Activated effector memory CD4-positive, alpha-beta T cell treated with anti-CD3 and anti-CD28 coated beads, Interleukin-2, amount 50 U/mL, for 16 hours (primary cell): ENCODE data around the gene SLC2A6.

Experiments used
- DNase-seq: peaks from one replicate; pipeline ENCODE4 v3.0.0-alpha.2; 2020

Gene SLC2A6

DNA sequence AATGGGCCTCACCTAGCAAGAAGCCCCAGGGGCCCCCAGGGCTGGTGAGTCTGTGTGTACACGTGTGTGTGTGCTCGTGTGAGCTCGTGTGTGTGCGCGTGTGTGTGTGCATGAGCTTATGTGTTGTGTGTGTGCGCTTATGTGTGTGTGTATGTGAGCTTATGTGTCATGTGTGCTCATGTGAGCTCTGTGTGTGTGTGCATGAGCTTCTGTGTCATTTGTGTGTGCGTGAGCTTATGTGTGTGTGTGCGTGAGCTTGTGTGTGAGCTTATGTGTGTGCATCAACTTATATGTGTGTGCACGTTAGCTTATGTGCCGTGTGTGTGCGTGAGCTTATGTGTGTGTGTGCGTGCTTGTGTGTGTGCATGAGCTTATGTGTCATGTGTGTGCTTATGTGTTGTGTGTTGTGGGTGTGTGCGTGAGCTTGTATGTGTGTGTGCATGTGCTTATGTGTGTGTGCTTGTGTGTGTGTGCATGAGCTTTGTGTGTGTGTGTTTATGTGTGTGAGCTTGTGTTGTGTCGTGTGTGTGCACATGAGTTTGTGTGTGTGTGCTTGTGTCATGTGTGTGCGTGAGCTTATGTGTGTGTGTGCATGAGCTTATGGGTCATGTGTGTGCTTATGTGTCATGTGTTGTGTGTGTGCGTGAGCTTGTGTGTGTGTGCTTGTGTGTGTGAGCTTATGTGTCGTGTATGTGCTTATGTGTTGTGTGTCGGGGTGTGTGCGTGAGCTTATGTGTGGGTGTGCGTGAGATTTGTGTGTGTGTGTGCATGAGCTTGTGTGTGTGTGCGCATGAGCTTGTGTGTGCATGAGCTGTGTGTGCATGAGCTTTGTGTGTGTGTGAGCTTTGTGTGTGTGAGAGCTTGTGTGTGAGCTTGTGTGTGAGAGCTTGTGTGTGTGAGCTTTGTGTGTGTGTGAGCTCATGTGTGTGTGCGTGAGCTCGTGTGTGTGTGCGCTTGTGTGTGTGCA lies 16.7 kb upstream of the SLC2A6 start:
- DNase-seq, result no peak

- DNase-seq, result no peak
These were observed 15.9 kb upstream of the SLC2A6 start for GRCh38 chr9:133494636-133495326.

DNA sequence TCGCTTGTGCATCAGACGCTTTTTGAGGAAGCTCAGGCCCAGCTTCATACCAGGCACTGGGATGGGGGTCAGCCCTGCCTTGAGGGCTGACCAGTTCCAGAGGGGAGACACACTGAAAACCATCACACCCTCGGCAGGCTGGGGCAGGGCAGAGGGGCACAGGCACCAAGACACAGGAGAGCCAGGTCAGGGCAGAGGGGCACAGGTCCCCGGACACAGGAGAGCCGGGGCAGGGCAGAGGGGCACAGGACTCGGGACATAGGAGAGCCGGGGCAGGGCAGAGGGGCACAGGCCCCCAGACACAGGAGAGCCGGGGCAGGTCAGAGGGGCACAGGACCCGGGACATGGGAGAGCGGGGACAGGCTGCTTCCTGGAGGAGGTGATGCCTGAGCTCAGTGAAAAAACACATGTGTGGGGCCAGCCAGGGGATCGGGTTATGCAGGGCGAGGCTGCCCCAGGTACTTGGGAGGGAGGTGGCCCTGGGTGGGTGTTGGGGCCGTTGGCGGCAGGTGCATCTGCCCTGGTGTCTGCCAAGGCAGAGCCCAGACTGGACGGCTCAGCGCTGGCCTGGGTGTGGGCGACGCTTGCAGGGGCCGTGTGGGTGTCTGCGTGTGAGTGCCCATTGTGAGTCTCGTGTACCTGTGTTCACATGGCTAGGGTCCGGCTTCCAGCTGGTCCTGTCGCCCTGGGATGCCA lies 15.1 kb upstream of the SLC2A6 start:
- DNase-seq, result no peak

DNA sequence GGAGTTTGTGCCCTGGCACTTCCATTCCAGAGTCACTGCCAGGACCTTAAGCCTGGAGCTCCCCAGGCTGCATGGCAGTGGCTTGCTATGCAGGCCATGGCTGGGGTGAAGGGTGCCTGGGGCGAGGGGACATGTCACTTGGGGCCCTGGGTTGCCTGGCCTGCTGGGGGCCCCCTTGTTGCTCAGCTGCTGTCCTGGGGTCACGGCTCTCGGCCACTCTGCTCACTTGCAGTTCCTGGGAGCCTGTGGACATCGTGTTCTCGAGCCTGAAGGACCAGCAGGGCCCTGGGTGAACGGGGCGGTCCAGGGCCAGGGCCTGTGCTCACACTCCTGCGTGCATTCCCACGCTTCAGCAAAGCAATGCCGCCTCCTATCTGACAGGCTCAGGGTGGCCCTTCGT lies 14.5 kb upstream of the SLC2A6 start:
- no peak for DNase-seq

- DNase-seq, result no peak
These were observed 13.4 kb upstream of the SLC2A6 start for GRCh38 chr9:133492061-133493021.

DNA sequence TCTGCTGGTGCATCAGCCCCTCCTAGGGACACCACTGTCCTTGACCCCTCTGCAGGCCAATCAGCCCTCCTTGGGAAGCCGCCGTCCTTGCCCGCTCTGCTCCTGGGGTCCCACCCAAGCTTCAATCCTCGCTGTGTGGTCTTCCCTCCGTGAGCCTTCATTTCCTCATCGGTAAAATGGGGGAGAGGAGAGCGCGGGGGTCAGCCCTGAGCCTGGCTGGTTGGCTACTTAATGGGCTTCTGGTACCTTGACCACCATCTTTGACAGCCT lies 12.7 kb upstream of the SLC2A6 start:
- DNase-seq, result no peak

DNA sequence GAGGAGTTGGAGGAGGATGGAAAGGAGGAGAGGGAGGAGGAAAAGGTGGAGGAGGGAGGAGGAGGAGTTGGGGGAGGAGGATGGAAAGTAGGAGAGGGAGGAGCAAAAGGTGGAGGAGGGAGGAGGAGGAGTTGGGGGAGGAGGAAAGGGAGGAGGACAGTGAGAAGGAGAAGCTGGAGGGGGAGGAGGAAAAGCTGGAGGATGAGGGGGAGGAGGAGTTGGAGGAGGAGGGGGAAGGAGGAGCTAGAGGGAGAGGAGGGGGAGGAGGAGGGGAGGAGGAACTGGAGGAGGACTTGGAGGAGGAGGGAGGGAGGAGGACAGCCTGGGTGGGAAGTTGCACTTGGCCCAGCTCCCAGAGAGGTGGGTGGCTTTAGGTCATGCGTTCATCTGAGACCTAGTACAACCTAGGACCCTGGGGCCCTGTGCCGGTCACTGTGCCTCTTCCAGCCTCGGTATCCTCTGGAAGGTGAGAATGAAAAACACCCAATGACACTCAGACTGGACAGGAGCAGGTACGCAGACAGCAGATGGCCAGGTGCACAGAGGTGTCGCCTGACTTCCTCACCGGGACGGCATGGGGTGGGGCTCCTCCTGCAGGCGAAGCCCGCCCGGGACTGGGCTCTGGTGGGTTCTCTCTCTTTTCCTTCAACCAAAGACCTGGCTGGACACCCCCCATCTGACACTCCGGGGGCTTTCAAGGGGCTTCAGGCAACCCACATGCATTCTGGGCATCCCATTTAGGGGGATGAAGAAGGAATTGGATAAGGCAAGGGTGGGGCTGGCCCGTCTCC lies 12.2 kb upstream of the SLC2A6 start:
- no peak for DNase-seq

GRCh38 chr9:133490201-133490681 lies 11.3 kb upstream of the SLC2A6 start:
- DNase-seq, result no peak

- no peak for DNase-seq
These were observed 10.6 kb upstream of the SLC2A6 start for GRCh38 chr9:133489253-133490190.

DNA sequence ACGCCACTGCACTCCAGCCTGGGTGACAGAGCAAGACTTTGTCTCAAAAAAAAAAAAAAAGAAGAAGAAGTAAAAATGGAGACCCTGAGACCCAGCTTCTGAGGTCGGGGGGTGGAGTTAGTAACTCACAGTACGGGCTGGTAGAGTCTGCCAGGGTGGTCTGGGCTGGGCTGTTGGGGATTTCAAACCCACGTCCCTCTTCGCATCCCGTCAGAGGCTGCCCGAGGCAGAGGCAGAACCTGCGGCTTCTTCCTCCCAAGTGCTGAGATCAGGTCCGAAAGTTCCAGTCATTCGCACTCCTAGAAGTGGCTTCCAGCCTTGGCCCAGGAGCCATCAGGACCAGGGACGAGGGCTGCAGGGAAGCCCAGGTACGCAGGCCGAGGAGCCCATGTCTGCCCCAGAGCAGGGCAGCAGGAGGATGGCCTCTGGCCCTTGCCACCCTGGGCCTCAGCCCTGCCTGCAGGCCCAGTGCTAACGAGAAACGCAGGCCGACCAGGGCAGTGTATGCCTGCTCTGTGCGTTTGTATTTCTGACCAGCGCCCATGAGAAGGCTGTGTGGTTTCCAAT lies 9.9 kb upstream of the SLC2A6 start:
- DNase-seq, result no peak

- DNase-seq, result no peak
These were observed 8.4 kb upstream of the SLC2A6 start for GRCh38 chr9:133487331-133487725.

GRCh38 chr9:133485531-133486260 lies 6.8 kb upstream of the SLC2A6 start:
- DNase-seq, result no peak

GRCh38 chr9:133484671-133485437 lies 6.0 kb upstream of the SLC2A6 start:
- DNase-seq, result no peak

GRCh38 chr9:133483611-133484010 lies 4.7 kb upstream of the SLC2A6 start:
- no peak for DNase-seq

DNA sequence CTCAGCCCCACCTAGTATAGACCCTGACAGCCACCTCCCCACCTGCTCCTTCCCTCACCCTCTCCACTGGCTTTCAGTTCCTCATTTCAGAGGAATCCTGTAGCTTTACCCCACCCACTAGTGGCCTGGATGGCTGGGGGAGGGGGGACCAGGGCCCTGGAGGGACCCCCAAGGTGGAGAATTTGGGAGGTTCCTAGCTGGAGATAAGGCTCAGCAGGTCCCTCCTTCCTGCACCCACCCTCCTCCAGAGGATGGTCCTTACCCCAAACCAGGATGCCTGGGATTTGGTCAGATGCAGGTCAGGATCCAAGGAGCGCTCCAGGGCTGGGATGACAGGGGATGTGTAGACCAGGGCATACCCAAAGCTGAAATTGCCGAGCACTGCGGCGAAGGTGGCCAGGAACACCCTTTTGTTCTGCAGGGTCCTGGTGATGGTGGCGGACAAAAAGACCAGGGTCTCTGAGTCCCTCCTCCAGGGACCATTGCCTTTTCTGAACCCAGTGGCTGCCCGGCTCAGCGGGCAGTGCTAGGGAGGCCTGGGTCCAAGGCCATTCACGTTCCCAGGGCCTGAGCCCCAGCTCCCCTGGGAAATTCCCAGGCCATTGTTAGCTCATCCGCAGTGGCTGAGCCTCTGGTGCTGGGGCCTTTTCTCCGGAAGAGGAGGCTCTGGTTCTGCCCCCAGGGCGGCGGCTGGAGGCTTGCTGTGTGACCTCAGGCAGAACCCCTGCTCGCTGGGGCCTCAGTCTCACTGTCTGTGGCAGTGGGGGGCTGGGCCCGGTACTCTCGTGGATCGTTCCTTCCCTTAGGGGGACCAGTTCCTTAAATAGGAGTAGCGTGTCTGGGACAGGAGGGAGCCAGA lies 678 bp downstream of the SLC2A6 start:
- no peak for DNase-seq

DNA sequence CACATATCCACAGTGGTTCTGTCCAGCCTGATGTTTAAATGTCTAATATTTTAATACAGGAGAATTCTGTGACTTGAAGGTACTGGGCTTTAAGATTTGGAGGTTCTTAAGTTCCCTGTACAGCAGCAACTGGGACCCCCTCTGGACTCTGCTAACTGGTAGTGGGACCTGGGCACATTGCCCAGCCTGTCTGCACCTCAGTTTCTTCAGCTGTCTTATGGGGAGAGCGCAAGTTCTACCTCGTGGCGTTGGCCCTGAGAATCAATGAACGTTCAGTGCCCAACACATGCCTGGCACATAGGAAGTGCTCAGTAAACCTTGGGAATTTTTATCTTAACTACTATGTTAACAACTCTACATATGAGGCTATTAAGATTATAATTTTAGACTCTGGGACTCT lies 1.4 kb downstream of the SLC2A6 start:
- DNase-seq, result no peak

- DNase-seq, result no peak
These were observed 2.0 kb downstream of the SLC2A6 start for GRCh38 chr9:133476941-133477340.
